Neural cell (in vitro differentiated cells): Measurements from ENCODE around the gene ENO1. TPM values are rescaled to one million over a fixed set of nuclear protein-coding genes. Genes with fewer than 3 reads are reported as not detected.

Source experiments
- H2AFZ ChIP-seq: fragments of 200-600, 300-800 bp; sonication (generic), shearing (Covaris generic); 2 replicates; pipeline ENCODE4 v1.6.0; 2014; ENCODE audit warnings: low read depth, mild to moderate bottlenecking, antibody characterized with exemption, low read length, moderate library complexity
- H3F3A ChIP-seq: fragments of 200-600 bp; shearing (Covaris generic); 2 replicates; pipeline ENCODE4 v1.6.1; 2016; ENCODE audit warnings: mild to moderate bottlenecking, moderate library complexity, mixed read lengths, antibody characterized with exemption, low read length; ENCODE audit not compliant: insufficient read depth, poor library complexity, severe bottlenecking
- H3K27ac ChIP-seq: fragments of 200-600, 300-800 bp; sonication (generic), shearing (Covaris generic); 2 replicates; pipeline ENCODE4 v1.5.1; 2014; ENCODE audit warnings: mild to moderate bottlenecking, low read length, moderate library complexity
- H3K27me3 ChIP-seq: fragments of 300-800, 200-600 bp; sonication (generic), shearing (Covaris generic); 2 replicates; pipeline ENCODE4 v1.6.0; 2014; ENCODE audit warnings: mild to moderate bottlenecking, low read depth, low read length, moderate library complexity; ENCODE audit not compliant: insufficient read depth
- H3K36me3 ChIP-seq: fragments of 300-800, 200-600 bp; sonication (generic), shearing (Covaris generic); 2 replicates; pipeline ENCODE4 v1.5.1; 2014; ENCODE audit warnings: mild to moderate bottlenecking, antibody characterized with exemption, low read length, moderate library complexity; ENCODE audit not compliant: insufficient read depth
- H3K4me2 ChIP-seq: fragments of 300-800, 200-600 bp; sonication (generic), shearing (Covaris generic); 2 replicates; pipeline ENCODE4 v1.6.0; 2014; ENCODE audit warnings: mild to moderate bottlenecking, low read length
- H3K4me3 ChIP-seq: fragments of 300-800, 200-600 bp; sonication (generic), shearing (Covaris generic); 2 replicates; pipeline ENCODE4 v1.5.1; 2014; ENCODE audit warnings: mild to moderate bottlenecking, low read length, moderate library complexity
- H3K79me2 ChIP-seq: fragments of 200-600 bp; shearing (Covaris generic); replicated peaks from 2 replicates; pipeline ENCODE4 v1.6.0; 2014; ENCODE audit warnings: mild to moderate bottlenecking, low read length, moderate library complexity; ENCODE audit not compliant: insufficient read depth
- H3K9ac ChIP-seq: fragments of 300-800, 200-600 bp; sonication (generic), shearing (Covaris generic); 2 replicates; pipeline ENCODE4 v1.6.1; 2016; ENCODE audit warnings: mild to moderate bottlenecking, low read length, mixed read lengths
- H3K9me2 ChIP-seq: fragments of 200-600 bp; shearing (Covaris generic); 2 replicates; pipeline ENCODE4 v1.6.1; 2016; ENCODE audit warnings: mild to moderate bottlenecking, low read length, mixed read lengths; ENCODE audit not compliant: insufficient read depth
- H3K9me3 ChIP-seq: fragments of 200-600, 300-800 bp; sonication (generic), shearing (Covaris generic); 2 replicates; pipeline ENCODE4 v1.6.1; 2016; ENCODE audit warnings: mild to moderate bottlenecking, mixed run types, low read length, moderate library complexity, mixed read lengths
- H4K20me1 ChIP-seq: fragments of 200-600 bp; shearing (Covaris generic); 2 replicates; pipeline ENCODE4 v1.6.1; 2016; ENCODE audit warnings: mild to moderate bottlenecking, mixed run types; ENCODE audit not compliant: insufficient read depth
- EP300 ChIP-seq: fragments of 450-650 bp; conservative IDR thresholded peaks from 2 replicates; pipeline ENCODE4 v1.6.1; 2014; ENCODE audit warnings: antibody characterized with exemption, mild to moderate bottlenecking, moderate library complexity; ENCODE audit not compliant: poor library complexity, severe bottlenecking
- EZH2 ChIP-seq: fragments of 200-600, 300-800 bp; shearing (Covaris generic), sonication (generic); IDR thresholded peaks from 2 replicates; pipeline ENCODE4 v1.6.1; 2014; ENCODE audit warnings: antibody characterized with exemption, low read length, borderline replicate concordance, mild to moderate bottlenecking; ENCODE audit not compliant: insufficient read depth, poor library complexity, severe bottlenecking
- MXI1 ChIP-seq: fragments of 450-650 bp; conservative IDR thresholded peaks from 2 replicates; pipeline ENCODE4 v1.6.1; 2014; ENCODE audit warnings: antibody characterized with exemption, mild to moderate bottlenecking; ENCODE audit not compliant: poor library complexity, severe bottlenecking
- POLR2AphosphoS5 ChIP-seq: IDR thresholded peaks from 2 replicates; pipeline ENCODE4 v1.6.1; 2012
- RAD21 ChIP-seq: fragments of 450-650 bp; conservative IDR thresholded peaks from 2 replicates; pipeline ENCODE4 v1.6.1; 2014; ENCODE audit warnings: antibody characterized with exemption, mild to moderate bottlenecking, moderate library complexity
- REST ChIP-seq: IDR thresholded peaks from 2 replicates; pipeline ENCODE4 v1.6.1; 2012; ENCODE audit warnings: borderline replicate concordance
- SMC3 ChIP-seq: fragments of 450-650 bp; conservative IDR thresholded peaks from 2 replicates; pipeline ENCODE4 v1.6.1; 2014; ENCODE audit warnings: antibody characterized with exemption, mild to moderate bottlenecking, moderate library complexity; ENCODE audit not compliant: poor library complexity
- TAF1 ChIP-seq: IDR thresholded peaks from 2 replicates; pipeline ENCODE4 v1.6.1; 2012; ENCODE audit warnings: low read depth
- polyA plus RNA-seq: library from polyadenylated mRNA; depleted of rRNA; stranded (reverse); fragments of >200 nt; gene quantifications from 2 replicates; pipeline ENCODE4 v1.2.3, GENCODE V29; 2014
- TF ChIP-seq, protein P1 (sequence below): fragments of 450-650 bp; IDR thresholded peaks from 2 replicates; pipeline ENCODE4 v1.5.1; 2014; ENCODE audit warnings: antibody characterized with exemption, mild to moderate bottlenecking, moderate library complexity; ENCODE audit not compliant: poor library complexity, severe bottlenecking

ENO1 gene
- polyA plus RNA-seq, 1 donor from 2014 or later, result 199 TPM

GRCh38 chr1:8883491-8883890 is 5.0 kb upstream of the ENO1 start:
- H3K9me2 ChIP-seq, result no peaks in the 10 kb centered on the region
- no peaks in the 10 kb centered on the region for H4K20me1 ChIP-seq
- H2AFZ ChIP-seq, result no peak overlapping the region
- H3K79me2 ChIP-seq, result no peaks in the 10 kb centered on the region
- H3K27me3 ChIP-seq, result no peaks in the 10 kb centered on the region
- H3K36me3 ChIP-seq, result no peaks in the 10 kb centered on the region
- no peak overlapping the region for H3K4me3 ChIP-seq
- H3K27ac ChIP-seq, result no peak overlapping the region
- H3F3A ChIP-seq, result no peaks in the 10 kb centered on the region
- TF ChIP-seq POLR2AphosphoS5 (no peak), SMC3 (no peak), EZH2 (no peak), TAF1 (no peak), EP300 (no peak), REST (no peak), MXI1 (no peak), RAD21 (no peak)
- TF ChIP-seq, protein P1, sequence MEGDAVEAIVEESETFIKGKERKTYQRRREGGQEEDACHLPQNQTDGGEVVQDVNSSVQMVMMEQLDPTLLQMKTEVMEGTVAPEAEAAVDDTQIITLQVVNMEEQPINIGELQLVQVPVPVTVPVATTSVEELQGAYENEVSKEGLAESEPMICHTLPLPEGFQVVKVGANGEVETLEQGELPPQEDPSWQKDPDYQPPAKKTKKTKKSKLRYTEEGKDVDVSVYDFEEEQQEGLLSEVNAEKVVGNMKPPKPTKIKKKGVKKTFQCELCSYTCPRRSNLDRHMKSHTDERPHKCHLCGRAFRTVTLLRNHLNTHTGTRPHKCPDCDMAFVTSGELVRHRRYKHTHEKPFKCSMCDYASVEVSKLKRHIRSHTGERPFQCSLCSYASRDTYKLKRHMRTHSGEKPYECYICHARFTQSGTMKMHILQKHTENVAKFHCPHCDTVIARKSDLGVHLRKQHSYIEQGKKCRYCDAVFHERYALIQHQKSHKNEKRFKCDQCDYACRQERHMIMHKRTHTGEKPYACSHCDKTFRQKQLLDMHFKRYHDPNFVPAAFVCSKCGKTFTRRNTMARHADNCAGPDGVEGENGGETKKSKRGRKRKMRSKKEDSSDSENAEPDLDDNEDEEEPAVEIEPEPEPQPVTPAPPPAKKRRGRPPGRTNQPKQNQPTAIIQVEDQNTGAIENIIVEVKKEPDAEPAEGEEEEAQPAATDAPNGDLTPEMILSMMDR, result no peak
- H3K4me2 ChIP-seq, result no peak overlapping the region
- H3K9me3 ChIP-seq, result no peaks in the 10 kb centered on the region
- H3K9ac ChIP-seq, result no peak overlapping the region

- Histone ChIP-seq H3K9me2 (no peaks in the 10 kb centered on the region), H2AFZ (no peak overlapping the region), H3K36me3 (no peaks in the 10 kb centered on the region), H3K79me2 (peaks cover 22% of the 10 kb centered on the region), H3K9ac (no peak overlapping the region), H3F3A (no peaks in the 10 kb centered on the region), H3K27ac (no peak overlapping the region), H3K4me2 (no peak overlapping the region), H4K20me1 (no peaks in the 10 kb centered on the region), H3K27me3 (no peaks in the 10 kb centered on the region), H3K9me3 (no peaks in the 10 kb centered on the region), H3K4me3 (no peak overlapping the region)
- TF ChIP-seq, protein P1, result no peak
- TF ChIP-seq SMC3 (no peak), TAF1 (no peak), POLR2AphosphoS5 (no peak), MXI1 (no peak), RAD21 (no peak), EP300 (no peak), EZH2 (no peak), REST (no peak)
These were observed 1.6 kb upstream of the ENO1 start for GRCh38 chr1:8879922-8880676.
